ENCODE results near the gene MED13.

MED13 gene, protein sequence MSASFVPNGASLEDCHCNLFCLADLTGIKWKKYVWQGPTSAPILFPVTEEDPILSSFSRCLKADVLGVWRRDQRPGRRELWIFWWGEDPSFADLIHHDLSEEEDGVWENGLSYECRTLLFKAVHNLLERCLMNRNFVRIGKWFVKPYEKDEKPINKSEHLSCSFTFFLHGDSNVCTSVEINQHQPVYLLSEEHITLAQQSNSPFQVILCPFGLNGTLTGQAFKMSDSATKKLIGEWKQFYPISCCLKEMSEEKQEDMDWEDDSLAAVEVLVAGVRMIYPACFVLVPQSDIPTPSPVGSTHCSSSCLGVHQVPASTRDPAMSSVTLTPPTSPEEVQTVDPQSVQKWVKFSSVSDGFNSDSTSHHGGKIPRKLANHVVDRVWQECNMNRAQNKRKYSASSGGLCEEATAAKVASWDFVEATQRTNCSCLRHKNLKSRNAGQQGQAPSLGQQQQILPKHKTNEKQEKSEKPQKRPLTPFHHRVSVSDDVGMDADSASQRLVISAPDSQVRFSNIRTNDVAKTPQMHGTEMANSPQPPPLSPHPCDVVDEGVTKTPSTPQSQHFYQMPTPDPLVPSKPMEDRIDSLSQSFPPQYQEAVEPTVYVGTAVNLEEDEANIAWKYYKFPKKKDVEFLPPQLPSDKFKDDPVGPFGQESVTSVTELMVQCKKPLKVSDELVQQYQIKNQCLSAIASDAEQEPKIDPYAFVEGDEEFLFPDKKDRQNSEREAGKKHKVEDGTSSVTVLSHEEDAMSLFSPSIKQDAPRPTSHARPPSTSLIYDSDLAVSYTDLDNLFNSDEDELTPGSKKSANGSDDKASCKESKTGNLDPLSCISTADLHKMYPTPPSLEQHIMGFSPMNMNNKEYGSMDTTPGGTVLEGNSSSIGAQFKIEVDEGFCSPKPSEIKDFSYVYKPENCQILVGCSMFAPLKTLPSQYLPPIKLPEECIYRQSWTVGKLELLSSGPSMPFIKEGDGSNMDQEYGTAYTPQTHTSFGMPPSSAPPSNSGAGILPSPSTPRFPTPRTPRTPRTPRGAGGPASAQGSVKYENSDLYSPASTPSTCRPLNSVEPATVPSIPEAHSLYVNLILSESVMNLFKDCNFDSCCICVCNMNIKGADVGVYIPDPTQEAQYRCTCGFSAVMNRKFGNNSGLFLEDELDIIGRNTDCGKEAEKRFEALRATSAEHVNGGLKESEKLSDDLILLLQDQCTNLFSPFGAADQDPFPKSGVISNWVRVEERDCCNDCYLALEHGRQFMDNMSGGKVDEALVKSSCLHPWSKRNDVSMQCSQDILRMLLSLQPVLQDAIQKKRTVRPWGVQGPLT (N-terminal part only)

DNA sequence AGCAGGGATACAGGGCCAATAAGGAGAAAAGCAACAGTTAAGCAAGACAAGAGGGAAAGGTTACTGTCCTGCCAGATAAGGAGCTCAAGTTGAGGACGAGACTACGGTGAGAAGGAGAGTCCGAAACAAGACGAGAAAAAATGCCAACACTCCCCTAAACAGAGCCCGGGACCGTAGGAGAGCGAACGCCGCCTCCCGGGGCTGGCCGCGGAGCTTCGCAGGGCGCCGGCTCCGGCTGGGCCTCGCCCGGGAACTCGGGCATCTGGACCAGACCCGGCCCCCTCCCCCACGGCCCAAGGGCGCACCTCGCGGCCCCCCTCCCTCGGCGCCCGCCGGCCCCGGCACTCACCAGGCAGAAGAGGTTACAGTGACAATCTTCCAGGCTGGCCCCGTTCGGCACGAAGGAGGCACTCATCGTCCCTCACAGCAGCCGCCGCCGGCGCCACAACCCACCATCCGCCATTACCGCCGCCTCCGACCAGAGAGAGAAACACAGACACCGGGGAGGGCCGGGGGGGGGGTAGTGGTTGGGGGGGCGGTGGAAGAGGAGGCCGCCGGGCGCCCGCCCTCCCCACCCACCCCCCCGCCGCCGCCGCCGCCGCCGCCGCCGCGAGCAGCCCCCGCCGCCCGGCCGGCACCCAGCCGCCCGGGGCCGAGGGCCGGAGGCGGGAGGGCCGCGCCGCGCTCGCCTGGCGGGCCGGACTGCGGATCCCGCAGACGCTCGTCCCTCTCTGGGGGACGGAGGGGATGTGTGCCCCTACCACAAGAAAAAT is at the start of gene MED13:
TSS of gene MED13 (minus strand) at position 488 of the 773 bp plus-strand sequence. CDS start at position 415, 73 bp downstream.
- peak; percentile 74 for DNase-seq (ENCODE audit: low spot score)

DNA sequence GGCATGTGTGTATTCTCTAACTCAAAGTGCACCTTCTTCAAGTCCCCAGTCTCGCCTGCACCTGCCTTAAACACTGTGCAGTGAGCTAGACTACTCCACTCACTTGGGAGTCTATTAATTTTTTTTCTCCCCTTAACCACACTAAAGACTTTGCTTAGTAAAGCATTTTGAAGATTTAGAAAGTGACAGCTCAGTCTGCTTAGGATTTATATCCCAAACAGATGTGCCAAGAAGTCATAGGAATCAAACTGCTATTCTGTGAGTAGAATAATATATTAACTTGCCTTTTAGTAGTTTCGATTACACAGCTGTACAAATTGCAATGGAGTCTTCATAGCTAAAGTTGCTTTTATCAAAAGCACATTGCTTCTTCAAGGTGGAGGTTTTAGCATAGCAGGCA is 47.2 kb upstream of the MED13 start:
- DNase-seq (ENCODE audit: low spot score): no peak

- no peak for DNase-seq (ENCODE audit: low spot score)
These were observed 46.6 kb upstream of the MED13 start for GRCh38 chr17:62111562-62112171.

GRCh38 chr17:62110923-62111484 is 45.9 kb upstream of the MED13 start:
- no peak for DNase-seq (ENCODE audit: low spot score)

DNA sequence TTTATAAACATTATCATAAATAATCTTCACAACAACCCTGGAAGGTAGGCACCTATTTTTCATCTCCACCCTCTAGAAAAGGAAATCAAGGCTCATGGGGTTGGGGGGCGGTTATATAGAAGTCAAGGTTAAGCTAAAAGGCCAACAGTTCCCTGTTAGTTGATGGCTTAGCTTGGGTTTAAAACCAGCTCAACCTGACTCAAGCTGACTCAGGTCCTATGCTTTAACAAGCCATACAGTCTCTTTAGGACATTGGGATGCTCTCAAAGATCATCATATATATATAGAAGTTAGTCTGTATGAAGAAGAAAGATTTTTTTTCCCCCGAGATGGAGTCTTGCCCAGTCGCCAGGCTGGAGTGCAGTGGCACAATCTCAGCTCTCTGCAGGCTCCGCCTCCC is 44.8 kb upstream of the MED13 start:
- no peak for DNase-seq (ENCODE audit: low spot score)

GRCh38 chr17:62109378-62109902 is 44.4 kb upstream of the MED13 start:
- DNase-seq (ENCODE audit: low spot score): peak; percentile 40

- no peak for DNase-seq (ENCODE audit: low spot score)
These were observed 40.8 kb upstream of the MED13 start for GRCh38 chr17:62105861-62106260.

- no peak for DNase-seq (ENCODE audit: low spot score)
These were observed 40.3 kb upstream of the MED13 start for GRCh38 chr17:62105357-62105756.

DNA sequence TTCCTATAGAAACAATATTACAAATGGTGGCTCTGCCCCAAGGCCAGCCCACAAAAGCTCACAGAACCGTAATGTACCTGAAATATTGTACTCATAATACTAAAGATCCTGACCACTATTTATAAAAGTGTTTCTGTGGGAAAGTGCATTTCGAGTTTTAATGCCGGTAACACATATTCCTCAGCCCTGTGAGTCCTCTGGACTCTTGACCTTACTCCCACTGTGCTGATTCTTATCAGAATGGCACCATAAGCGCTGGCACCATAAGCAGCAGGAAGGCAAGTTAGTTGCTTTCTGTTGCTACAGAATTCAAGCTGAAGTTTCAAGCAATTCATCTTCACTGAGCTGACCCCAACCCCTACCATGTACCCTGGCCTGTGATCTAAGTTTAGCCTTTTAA is 36.4 kb upstream of the MED13 start:
- no peak for DNase-seq (ENCODE audit: low spot score)

- no peak for DNase-seq (ENCODE audit: low spot score)
These were observed 36.0 kb upstream of the MED13 start for GRCh38 chr17:62101090-62101489.

DNA sequence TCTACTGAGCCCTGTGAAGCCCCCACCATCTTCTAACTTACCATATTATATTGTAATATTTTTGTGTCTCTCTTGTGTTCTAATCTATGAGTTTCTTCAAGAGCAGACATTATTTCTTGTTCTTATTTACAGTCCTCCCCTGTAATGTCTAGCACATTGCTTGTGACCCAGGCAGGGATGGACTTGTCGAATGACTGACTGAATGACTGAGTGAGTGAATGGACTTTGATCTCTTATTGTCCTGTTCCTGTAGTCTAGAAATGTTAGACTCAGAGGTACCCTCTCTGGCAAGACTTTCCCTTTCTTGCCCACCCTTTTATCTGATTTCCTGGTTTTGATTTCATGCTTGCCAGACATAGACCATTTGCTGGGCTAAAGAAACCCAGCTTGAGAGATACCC is 35.0 kb upstream of the MED13 start:
- no peak for DNase-seq (ENCODE audit: low spot score)

- DNase-seq (ENCODE audit: low spot score): no peak
These were observed 34.5 kb upstream of the MED13 start for GRCh38 chr17:62099532-62099931.

DNA sequence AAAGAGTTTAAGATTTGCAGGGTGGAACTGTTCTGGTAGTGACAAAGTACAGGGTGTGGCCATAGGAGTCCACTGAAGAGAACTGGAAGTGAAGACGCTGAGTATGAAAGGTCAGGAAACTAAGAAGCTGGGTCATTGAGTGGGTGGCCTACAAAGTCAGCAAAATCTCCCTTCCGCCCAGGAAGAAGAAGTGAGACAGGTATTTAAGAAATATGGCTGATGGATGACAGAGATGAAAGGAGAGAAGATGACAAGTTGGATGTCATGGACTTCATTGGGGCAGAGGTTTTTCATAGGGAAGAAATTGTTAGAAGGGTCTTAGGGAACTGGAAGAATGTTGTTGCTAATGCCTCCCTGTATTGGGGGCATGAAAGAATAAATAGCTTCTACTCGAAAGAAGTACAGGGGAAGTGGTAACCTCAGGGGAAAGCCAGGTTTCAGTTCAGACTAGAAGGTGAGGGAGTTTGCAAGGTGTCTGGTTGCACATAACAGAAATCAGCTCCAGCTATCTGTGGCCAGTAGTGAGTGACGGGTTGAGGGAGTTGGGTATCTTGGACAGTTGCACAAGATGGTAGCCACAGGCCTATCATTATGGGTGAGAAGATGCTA is 33.6 kb upstream of the MED13 start:
- no peak for DNase-seq (ENCODE audit: low spot score)

- DNase-seq (ENCODE audit: low spot score): no peak
These were observed 31.3 kb upstream of the MED13 start for GRCh38 chr17:62096401-62096670.

- DNase-seq (ENCODE audit: low spot score): no peak
These were observed 29.1 kb upstream of the MED13 start for GRCh38 chr17:62094175-62094574.

DNA sequence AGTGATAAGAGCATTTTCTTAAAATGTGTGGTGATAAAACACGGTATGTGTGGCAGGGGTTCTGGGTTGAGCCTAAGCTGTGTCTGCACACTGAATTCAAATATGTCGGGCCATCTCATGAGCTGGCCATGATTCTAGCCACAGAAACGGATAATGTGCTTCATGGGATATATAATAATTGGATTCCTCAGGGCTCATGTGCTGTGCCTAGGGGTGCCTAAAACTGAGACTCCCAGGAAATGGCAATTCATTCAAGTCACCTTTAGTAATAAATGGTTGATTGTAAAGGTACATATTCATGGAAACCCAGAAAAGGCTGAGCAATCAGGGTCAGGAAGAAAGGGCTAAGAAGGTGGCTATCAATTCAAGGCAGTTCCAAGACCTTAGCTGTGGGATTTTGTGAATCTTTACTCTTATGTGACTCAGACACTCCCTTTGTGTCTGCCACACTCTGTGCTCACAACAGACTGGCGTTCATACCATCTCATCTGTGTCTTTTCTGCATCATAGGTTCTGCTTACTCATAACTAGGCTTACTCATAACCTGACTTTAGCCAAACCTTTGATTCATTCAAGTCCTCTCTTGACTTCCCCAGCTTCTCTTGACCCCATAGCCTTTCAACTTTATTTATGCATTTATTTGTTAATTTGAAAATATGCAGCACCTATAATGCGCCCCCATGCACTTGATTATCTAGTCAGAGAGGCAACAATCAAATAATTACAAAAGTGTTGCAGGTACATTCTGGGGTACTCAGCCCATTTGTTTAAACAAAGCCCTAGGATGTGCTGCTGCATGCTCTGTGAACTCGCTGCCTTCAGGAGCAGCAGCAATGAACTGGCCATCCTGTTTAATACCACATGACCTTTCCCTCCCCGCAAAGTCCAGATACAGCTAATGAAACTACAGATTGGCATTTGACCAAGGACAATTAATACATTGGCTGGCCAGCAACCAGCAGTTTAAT is 28.4 kb upstream of the MED13 start:
- DNase-seq (ENCODE audit: low spot score): no peak

DNA sequence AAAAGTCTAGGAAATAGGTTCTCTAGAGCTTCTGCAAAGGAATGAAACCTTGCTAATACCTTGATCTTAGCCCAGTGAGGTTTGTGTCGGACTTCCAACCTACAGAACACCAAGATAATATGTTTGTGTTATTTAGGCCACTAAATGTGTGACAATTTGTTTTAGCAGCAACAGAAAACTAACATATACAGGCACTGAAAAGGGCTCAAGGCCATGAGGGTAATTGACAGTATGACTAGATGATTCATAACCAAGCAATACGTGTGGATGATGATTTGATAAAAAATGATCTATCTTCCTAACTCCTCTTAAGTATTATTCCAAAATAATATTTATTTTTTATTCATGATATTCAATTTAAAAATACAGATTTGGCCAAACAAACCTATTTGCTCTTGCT is 27.7 kb upstream of the MED13 start:
- DNase-seq (ENCODE audit: low spot score): no peak

DNA sequence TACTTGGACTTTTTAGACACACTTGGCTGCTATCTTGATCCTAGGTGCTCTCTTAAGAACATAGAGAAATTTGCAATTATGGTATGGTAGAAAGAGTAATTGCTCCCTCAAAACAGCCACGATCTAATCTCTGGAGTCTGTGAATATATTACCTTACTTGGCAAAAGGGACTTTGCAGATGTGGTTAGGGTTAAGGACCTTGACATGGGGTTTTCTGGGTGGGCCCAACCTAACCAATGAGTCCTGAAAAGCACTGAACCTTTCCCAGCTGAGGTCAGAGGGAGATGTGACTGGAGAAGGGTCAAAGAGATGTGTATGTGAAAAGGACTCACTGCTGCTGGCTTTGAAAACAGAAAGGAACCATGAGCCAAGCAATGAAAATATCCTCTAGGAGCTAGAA is 26.7 kb upstream of the MED13 start:
- DNase-seq (ENCODE audit: low spot score): no peak

DNA sequence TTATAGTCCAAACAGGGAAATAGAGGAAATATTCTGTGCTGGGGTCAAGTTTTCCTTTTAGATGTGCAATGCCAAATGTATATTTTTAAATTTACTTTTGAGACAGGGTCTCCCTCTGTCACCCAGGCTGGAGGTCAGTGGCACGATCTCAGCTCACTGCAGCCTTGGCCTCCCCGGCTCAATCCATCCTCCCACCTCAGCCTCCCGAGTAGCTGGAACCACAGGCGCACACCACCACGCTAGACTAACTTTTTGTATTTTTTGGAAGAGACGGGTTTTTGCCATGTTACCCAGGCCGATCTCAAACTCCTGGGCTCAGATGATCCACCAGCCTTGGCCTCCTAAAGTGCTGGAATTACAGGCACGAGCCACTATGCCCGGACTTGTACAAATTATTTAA is 25.8 kb upstream of the MED13 start:
- no peak for DNase-seq (ENCODE audit: low spot score)

Measured in hematopoietic multipotent progenitor cell treated with erythropoietin and hydrocortisone succinate and interleukin-3 and kit ligand, for 17 days (in vitro differentiated cells).